Type B pancreatic cell (in vitro differentiated cells): Measurements from ENCODE around the gene DHX40. TPM values are rescaled to one million over a fixed set of nuclear protein-coding genes. Genes with fewer than 3 reads are reported as not detected.
"Not testable (repeated sequence)": the region's sequence is repeated elsewhere in the genome, so short reads cannot be mapped to it uniquely, and the experiment has no call there.

Experiments
- DNase-seq: peaks from one replicate; pipeline ENCODE4 v3.0.0; 2021; ENCODE audit warnings: mixed read lengths; ENCODE audit not compliant: unreplicated experiment; ENCODE audit errors: extremely low spot score
- H3K27ac Mint-ChIP-seq: 2 replicates; pipeline ENCODE4 v1.8.0; 2021; ENCODE audit warnings: mild to moderate bottlenecking, mixed read lengths
- H3K27me3 Mint-ChIP-seq: 2 replicates; pipeline ENCODE4 v1.8.0; 2021; ENCODE audit warnings: mixed read lengths
- H3K36me3 Mint-ChIP-seq: 2 replicates; pipeline ENCODE4 v1.8.0; 2021; ENCODE audit warnings: mixed read lengths
- H3K4me1 Mint-ChIP-seq: one replicate; pipeline ENCODE4 v1.8.0; 2021; ENCODE audit warnings: mixed read lengths; ENCODE audit not compliant: unreplicated experiment
- H3K4me3 Mint-ChIP-seq: 2 replicates; pipeline ENCODE4 v1.8.0; 2021; ENCODE audit warnings: mild to moderate bottlenecking, mixed read lengths
- H3K9me3 Mint-ChIP-seq: 2 replicates; pipeline ENCODE4 v1.8.0; 2021; ENCODE audit warnings: mixed read lengths
- total RNA-seq: library from RNA; stranded (reverse); gene quantifications from 2 replicates; pipeline ENCODE4 v1.2.1, GENCODE V29; 2021; ENCODE audit warnings: low replicate concordance
- TF ChIP-seq, protein P1 (sequence below): fragments of 200-600 bp; sonication (generic); conservative IDR thresholded peaks from 2 replicates; pipeline ENCODE4 v1.5.0; 2021; ENCODE audit warnings: antibody characterized with exemption, mild to moderate bottlenecking

Gene DHX40
- total RNA-seq, 1 donor from 2014 or later = 50.4 TPM

DNA sequence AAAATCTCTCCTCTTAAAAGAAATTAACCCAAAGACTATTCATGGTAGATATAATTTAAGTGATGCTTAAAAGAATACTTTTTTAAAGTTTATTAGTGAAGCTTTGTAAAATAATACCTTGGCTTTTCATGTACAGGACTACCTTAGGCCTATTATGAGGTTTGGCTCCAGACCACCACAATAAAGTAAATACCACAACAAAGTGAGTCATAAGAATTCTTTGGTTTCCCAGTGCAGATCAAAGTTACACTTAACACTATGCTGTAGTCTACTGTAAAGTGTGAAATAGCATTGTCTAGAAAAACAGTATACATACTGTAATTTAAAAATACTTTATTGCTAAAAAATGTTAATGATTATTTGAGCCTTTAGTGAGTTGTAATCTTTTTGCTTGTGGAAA is 85.9 kb downstream of the DHX40 start:
- H3K9me3 Mint-ChIP-seq = peaks cover 6% of the 10 kb centered on the region
- no peak for DNase-seq
- TF ChIP-seq, protein P1, sequence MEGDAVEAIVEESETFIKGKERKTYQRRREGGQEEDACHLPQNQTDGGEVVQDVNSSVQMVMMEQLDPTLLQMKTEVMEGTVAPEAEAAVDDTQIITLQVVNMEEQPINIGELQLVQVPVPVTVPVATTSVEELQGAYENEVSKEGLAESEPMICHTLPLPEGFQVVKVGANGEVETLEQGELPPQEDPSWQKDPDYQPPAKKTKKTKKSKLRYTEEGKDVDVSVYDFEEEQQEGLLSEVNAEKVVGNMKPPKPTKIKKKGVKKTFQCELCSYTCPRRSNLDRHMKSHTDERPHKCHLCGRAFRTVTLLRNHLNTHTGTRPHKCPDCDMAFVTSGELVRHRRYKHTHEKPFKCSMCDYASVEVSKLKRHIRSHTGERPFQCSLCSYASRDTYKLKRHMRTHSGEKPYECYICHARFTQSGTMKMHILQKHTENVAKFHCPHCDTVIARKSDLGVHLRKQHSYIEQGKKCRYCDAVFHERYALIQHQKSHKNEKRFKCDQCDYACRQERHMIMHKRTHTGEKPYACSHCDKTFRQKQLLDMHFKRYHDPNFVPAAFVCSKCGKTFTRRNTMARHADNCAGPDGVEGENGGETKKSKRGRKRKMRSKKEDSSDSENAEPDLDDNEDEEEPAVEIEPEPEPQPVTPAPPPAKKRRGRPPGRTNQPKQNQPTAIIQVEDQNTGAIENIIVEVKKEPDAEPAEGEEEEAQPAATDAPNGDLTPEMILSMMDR = no peak
- H3K36me3 Mint-ChIP-seq = peaks cover 58% of the 10 kb centered on the region
- H3K4me1 Mint-ChIP-seq = no peaks in the 10 kb centered on the region
- no peak overlapping the region for H3K4me3 Mint-ChIP-seq
- H3K27ac Mint-ChIP-seq = no peak overlapping the region
- H3K27me3 Mint-ChIP-seq = no peaks in the 10 kb centered on the region

DNA sequence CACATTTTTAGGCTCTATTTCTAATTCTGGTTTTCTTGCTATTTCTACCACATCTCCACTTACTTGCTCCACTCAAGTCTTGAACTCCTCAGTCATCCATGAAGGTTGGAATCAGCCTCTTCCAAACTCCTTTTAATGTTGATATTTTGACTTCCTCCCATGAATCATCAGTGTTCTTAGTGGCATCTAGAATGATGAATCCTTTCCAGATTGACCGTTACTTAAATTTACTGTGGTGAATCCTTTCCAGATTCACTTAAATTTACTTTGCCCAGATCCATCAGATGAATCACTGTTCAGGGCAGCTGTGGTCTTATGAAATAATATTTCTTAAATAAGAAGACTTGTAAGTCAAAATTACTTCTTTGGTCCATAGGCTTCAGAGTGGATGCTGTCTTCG is 86.7 kb downstream of the DHX40 start:
- TF ChIP-seq, protein P1 = no peak
- no peak overlapping the region for H3K4me3 Mint-ChIP-seq
- H3K36me3 Mint-ChIP-seq = peaks cover 53% of the 10 kb centered on the region
- H3K4me1 Mint-ChIP-seq = no peaks in the 10 kb centered on the region
- no peaks in the 10 kb centered on the region for H3K27me3 Mint-ChIP-seq
- DNase-seq = no peak
- no peak overlapping the region for H3K27ac Mint-ChIP-seq
- H3K9me3 Mint-ChIP-seq = peaks cover 6% of the 10 kb centered on the region

DNA sequence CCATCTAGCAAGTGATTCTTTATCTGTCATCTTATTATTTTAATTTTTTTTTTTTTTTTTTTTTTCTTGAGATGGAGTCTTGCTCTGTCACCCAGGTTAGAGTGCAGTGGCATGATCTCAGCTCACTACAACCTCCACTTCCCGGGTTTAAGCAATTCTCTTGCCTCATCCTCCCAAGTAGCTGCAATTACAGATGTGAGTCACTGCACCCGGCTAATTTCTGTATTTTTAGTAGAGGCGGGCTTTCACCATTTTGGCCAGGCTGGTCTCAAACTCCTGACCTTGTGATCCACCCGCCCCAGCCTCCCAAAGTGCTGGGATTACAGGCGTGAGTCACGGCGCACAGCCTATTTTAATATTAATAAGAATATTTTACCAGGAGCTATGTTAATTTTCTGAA is 91.2 kb downstream of the DHX40 start:
- not testable (repeated sequence) for H3K27me3 Mint-ChIP-seq, H3K27ac Mint-ChIP-seq, H3K9me3 Mint-ChIP-seq, H3K4me1 Mint-ChIP-seq, DNase-seq, H3K4me3 Mint-ChIP-seq
- H3K36me3 Mint-ChIP-seq = peaks cover 38% of the 10 kb centered on the region

Other genes with a start within 250 kb of the DHX40 start
- gene YPEL2, start 234.0 kb upstream of the DHX40 start, total RNA-seq = 11.0 and 14.7 TPM in 2 replicates
- 209 and 262 TPM in 2 replicates for gene CLTC, start 54.3 kb downstream of the DHX40 start, total RNA-seq
- 23.1 and 25.9 TPM in 2 replicates for gene PTRH2, start 141.8 kb downstream of the DHX40 start, total RNA-seq
- 124 and 157 TPM in 2 replicates for gene VMP1, start 142.0 kb downstream of the DHX40 start, total RNA-seq